ENCODE results near the gene TASOR2.

TASOR2 gene

DNA sequence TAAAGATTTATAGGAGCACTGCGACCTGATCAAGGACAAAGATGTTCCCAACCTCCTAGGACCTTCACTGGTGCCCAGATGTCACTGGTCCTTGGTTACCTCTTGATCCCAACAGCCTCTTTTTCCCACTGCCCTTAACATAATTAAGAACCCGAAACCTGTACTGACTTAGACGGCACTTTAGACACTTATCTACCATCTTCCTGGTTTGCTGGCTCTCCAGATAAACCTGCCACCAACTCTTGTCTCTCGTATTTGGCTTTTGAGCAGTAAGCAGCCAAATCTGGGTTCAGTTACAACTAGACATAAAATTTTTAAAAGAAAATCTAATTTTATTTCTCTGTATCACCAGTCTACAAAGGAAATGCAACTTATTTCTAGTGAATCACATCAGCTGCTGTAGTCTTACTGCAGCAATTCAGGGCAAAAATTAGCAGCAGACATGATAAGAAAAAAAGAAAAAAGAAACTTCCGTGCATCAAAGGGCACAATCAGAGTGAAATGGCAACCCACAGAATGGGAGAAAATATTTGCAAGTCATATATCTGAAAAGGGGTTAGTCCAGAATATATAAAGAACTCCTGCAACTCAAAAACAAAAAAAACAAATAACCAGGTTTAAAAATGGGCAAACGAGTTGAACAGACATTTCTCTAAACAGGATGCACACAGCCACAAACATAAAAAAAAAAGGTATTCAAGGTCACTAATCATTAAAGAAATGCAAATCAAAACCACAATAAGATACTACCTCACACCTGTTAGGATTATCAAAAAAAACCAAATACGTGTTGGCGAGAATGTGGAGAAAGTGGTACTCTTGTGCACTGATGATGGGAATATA lies 27.7 kb upstream of the TASOR2 start:
- DNase-seq: no peak

DNA sequence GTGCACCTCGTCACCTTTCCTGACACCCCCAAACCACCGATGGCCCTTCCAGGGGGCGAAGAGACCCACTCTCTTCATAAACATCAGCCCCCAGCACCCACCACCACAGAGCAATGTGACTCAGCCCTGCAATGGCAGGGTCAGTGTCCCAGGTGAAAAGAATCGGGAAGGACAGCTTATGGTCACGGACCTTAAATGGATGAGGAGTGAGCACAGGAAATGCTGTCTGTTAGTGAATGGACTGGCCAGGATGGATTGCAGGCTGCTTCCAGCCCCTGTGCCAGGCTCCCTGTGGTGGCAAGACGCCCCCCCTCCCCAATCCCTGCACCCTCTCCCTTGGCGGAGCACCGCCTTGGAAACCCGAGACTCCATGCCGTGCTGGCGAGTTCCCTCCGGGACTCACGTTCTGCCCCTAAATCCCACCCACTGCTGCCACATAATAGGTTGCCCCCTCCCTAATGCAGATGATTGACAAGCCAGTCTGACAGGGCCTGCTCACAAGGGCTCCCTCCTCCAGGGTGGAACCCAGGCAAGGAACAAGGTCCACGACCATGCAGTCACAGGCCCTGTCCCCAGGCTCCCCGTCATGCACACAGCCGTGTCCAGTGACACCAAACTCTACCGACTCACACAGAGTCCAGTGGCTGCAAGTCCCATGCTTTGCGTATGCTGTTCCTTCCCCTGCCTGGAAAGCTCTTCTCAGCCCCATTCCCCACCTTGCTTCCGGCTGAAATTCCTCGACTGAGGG lies 25.6 kb upstream of the TASOR2 start:
- DNase-seq: no peak

DNA sequence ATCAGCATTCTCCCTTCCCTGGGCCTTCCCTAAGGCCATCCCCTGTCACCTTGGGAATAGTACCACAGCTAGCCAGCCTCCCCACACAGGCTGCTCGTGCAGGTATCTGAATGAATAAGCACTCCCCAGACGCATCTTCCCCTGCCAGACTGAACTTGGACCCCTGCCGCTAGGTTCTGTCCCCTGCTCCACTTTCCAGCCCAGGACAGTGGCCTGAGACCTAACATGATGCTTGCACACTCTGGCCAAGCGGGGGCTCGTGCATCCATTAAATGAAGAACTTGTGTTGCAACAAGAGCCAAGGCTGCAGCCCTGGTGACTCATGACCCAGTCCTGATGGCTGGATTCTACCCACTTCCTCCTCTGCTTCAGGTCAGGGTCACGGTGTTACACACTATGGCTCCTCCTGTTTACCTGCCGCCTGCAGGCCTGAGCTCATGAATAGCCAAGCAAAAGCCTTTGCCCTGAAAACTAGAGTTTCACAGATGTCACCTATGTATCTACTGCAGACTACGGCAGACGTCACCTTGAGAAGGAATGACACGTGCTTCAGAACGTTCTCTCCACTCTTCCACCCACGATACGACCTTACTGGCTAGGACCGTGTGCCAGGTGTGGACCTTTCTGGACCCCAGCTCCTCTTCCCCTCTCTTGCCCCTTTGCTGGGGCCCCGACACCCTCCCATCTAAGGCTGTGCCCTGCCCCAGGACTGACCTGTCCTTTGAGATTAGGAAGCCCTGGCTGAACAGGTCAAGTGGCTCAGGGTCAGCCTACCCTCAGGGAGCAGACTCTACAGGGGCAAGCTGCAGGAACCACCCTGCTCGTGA lies 24.7 kb upstream of the TASOR2 start:
- no peak for DNase-seq

DNA sequence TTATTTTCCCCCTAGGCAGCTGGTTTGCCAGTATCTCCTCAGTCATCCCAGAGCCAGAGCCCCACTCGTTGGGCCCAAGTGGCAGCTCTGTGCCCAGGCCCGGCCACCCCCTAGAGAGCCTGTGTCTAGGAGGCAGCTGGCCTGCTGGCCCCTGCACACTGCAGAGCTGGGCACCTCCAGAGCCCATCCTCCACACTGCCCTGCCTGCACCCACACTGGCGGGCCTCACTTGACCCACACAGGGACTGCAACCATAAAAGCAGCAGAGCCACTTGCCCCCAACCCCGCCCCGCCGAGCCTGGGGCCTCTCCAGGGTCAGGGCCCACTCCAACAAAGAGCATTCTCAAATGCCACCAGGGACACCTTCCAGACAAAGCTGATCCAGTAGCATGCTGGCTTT lies 23.6 kb upstream of the TASOR2 start:
- DNase-seq: no peak

DNA sequence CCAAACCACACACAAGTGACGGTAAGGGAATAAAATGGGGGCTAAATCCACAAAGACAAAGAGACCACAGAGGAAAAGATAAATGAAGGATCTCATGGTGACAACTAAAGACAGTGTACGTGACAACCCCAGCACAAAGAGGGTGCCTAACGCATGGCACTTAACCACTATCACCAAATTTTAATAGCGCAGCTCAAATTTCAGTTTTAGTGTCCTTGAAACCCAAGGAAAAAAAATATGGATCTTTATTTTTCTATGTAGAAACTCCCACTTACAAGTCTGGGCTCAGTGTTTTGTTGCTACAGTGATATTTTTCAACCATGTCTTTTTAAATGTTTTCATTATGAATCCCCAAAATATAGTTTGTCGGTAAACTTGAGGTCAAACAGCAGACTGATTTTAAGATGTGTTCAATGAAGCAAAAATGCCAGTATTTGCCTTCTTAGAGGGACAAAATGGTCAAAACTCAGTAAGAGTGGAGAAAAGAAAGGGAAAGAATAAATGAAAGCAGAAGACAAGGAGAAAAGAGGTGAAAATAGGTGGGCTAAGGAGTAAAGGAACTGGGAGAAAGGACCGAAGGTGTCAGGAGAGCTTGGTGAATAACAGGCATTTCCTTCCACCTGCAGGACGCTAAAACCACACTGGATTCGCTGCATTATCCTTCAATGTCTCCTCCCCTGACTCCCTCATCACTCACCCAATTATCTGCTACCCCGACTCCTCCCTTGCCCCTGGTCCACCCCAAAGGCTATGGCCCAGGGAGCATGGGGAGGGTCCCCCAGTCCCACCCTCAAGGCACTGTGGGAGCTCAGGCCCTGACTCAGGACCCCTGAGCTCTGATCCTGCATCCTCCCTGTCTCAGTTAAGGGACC lies 21.7 kb upstream of the TASOR2 start:
- DNase-seq: no peak

DNA sequence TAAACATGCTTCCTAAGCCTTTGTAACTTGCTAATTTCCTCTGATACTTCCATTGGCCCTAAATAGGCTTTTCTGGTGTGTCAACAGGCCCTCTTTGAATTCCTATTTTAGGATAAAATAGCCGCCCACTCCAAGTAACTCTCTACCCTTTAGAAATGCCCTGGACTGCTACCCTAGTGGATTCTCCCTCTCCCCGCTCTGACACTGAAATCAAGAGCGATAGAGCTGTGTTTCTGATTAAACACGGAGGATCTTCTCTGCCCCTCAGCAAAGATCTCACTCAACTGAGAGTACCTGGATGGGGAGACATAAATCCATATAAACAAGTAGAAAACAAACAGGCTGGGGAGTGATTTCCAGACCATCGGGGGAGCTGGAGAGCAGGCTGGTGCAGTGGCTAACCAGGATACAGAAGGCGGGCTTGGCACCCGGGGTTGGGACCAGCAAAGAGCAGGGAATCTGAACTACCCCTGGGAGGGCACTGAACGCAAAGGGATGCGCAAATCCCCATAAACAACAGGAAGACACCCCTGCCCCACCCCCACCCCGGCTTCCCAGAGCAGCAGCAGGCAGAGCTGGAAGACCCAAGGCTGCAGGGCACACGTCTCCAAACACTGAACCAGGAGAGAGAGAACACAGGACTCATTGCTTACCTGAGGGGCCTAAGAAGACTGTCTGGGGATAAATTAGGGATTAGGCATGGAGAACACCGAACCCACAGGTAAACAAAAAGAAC lies 20.8 kb upstream of the TASOR2 start:
- DNase-seq: no peak

DNA sequence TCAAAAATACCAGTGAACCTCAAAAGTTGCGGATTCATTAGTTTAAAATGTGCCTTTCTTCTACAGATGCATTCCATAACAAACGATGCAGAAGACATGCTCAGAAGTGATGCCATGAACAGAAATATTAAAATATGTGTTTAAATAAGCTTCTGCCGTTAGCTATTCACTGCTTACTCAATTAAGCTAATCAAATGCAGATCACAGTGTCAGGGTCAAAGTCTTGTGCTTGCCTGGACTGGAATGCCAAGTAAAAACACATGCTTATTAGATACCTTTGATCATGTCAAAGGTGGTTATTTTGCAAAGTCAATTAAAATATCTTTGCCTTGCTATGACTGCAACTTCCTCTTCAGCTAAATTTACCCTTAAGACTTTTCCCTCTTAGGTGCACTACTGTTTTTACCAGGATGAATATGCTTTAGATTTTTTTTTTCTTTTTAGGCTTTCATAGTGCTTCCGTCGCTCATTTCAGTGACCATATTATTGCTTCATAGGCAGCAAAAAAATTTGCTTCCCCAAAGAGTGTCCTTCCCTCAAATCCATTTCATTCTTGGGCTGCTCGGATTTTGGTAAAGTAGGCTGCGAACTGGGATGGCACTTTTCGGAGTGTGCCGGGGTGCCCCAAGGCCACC lies 19.1 kb upstream of the TASOR2 start:
- DNase-seq: no peak

DNA sequence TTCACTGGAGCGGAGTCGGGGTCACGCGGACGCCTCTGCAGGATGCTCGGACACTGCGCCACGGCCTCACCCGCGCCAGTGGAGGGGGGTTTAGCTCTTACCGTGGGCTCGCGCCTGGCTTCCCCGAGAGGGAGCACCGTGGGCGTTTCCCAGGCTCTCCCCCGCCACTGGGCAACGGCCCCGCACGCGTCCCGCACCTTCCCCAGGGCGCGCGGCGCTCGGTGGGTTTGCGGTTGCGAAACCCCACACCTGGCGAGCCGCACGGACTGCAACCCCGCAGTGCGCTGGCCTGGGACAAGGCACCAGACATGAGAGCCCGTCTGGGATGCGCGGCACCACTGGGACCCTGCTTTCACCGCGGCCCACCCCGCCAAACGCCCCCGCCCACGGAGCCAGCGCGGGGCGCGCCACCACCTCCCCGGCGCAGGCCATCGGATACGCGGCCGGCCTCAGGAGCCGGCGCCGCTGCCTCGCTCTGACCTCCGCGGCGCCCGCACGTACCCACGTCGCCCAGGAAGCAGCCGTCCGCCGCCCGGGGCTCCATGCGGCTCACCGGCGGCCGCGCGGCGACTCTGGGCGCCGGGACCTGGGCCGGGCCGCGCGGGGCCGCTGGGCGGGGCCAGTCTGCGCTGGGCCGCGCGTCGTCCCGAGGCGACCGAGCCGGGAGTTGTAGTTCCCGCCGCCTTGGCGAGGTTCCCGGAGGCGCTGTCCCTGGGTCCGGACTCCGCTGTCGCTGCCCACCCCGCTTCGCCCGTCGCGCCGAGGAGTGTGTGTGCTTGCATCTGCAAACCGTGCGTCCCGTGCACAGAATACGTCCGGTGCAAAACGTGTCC lies 18.4 kb upstream of the TASOR2 start, which contains the start of gene ASB13:
Gene ASB13 (minus strand): TSS at position 588 of the 833 bp plus-strand sequence. CDS start 44 bp downstream, at position 544.
- DNase-seq: peak; percentile 55

DNA sequence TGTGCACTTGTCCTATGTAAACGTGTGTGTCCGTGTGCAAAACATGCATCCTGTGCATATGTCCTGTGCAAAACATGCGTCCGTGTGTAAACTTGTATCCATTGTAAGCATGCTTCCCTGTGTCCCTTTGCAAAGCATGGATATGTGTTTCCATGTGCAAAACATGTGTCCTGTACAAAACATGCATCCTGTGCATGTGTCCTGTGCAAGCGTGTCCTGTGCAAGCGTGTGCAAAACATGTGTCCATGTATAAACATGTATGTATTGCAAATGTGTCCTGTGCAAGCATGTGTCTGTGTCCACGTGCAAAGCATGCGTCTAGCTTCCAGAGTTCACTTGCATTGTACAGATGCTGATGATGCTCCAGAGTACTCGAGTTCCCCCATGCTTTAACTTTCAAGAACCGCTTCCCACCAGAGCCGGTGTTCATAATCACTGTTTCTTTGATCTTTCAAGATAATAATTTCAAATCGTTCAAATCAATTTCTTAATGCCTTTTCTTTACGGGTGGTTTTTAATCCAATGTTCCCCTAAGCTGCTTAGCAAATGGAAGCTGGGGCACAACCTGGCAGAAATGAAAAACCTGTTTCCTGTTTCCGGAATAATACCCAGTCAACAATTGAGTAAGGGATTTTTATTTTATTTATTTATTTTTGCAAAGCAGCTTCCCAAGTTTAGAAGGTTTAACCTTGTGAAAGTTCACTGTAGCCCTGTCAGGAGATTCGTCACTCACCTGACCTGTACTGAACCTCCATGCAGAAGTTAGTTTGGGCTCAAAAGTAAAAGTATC lies 17.6 kb upstream of the TASOR2 start:
- DNase-seq: no peak

DNA sequence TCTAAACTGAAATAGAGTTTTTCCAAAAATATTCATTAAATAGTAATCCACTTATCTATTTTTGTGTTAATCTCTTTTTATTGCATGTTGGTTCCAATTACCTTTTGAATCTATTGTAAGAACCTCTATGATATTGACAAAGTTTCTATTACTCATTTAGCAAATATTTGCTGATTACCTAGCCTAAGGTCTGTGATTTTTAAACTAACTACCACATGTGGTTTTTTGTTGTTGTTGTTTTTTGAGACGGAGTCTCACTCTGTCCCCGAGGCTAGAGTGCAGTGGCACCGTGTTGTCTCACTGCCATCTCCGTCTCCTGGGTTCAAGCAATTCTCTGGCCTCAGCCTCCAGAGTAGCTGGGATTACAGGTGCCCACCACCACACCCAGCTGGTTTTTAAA lies 16.2 kb upstream of the TASOR2 start:
- no peak for DNase-seq

DNA sequence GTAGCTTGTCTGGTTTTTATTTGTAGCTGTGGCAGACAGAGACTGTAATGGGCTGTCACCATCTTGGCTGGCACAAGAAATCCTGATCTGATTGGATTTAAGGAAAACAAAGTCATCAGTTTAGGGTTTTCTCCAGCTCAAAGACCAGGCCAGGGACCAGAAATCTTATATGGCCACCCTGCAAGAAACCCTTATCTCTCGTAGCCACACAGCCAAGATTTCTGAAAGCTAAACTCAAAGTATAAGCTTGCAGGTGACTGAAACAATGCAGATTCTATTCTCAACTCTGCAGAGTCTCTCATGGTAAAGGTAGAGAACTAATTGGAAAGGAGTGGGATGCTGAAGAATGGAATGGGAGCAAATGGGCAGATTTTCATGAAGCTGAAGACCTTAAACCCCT lies 15.0 kb upstream of the TASOR2 start:
- DNase-seq: no peak

DNA sequence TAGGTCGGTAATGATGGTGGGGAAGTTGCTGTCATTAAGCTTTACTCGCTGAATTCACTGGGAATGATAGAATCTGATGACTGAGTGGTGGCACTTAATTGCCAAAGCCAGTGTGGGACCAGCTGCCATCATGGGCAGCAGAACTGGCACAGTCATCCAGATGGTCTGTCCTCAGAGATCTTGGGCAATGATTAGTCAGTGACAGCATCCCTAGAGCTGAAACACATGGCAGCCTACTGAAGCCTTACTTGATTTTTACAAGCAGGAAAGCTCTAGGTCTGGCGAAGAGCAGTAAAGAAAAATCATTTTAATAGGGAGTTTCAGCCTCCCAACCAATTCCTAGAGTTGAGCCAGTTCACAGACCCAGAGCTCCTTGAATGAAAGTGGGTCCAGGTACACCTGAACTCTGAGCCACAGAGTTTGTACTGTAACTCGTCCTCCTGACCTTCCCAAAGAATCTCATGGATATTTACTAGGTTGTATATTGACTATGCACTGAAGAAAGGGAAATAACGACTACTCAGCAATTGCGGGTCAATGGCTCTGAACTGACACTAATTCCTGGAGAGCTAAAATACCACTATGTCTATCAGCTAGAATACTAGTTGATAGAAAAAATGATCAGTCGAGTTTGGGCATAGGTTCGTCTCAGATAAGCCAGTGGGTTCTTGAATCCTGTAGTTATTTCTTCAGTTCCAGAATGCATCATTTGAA lies 13.8 kb upstream of the TASOR2 start:
- no peak for DNase-seq

DNA sequence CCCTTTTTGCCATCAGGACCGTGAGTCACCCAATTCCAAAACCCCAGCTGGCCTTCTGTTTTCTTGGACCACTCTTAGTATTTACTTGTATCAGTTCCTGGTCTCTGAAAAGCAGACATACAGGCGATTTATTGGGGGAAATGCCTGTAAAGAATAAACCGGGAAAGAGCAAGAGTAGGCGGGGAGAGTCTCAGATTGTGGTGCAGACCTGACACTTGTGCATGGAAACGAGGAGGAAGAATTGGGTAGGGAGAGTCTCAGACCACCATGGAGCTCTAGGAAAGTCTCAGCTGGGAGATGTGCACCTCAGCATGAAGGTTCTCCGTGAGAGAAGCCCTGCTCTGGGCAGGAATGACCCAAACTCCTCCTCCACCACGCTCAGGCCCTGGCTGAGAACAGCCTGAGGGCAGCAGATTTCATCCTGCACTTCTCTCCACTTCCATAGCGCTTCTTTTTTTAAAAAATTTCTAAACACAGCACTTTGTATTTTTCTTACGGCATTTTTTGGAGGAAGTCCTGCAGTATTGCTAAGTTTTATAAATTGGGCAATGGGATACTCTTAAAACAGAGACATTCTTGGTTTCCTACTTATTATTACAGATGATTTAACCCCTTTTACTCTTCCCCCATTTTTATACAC lies 6.1 kb upstream of the TASOR2 start:
- no peak for DNase-seq

DNA sequence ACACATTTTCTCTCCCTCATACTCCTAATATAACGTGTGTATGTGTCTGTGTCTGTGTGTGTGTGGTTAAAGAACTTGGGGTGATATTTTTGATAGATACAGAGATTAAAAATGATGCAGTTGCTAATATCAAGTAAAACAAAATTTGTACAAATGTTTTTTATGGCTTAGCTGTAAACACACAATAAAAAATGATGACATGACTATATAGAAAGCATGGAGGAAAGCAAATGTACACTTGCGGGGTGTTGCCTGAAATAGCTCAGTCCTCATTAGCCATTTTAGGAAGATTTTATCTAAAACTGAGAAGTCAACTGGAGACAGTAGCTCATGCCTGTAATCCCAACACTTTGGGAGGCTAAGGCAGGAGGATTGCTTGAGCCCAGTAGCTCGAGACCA lies 5.6 kb upstream of the TASOR2 start:
- no peak for DNase-seq

DNA sequence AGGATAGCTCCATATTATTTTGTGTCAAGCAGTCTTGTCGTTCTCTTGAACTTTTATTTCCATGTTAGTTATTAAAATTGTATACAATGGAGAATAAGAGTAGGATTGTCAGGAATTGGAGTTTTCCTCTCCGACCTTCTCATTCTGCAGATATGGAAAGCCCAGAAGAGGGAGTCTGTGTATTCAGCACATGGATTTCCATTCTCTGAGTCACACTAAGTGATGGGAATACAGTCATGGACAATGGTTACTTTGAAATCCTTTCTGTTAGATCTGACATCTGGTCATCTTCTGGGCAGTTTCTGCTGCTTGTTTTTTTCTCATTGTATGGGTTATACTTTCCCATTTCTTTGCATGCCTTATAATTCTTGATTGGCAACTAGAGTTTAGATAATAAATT lies 5.0 kb upstream of the TASOR2 start:
- DNase-seq: no peak

DNA sequence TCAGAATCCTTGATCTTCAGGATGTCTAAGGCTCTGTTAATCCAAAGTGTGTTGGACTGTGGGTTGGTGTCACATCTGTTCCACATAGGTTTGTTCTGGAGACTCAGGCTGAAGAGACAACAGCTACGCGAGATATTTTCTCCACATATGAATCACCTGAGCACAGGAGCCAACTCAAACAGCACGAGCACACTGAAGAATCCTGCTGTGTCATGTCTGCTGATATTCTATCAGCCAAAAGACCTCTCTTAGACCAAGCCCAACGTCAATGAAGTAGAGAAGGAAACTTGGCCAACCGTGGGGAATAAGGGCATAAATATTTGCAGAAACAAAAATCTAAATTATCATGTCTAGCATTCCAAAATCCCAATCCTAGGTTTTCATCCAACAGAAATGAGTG lies 2.7 kb upstream of the TASOR2 start:
- DNase-seq: no peak

DNA sequence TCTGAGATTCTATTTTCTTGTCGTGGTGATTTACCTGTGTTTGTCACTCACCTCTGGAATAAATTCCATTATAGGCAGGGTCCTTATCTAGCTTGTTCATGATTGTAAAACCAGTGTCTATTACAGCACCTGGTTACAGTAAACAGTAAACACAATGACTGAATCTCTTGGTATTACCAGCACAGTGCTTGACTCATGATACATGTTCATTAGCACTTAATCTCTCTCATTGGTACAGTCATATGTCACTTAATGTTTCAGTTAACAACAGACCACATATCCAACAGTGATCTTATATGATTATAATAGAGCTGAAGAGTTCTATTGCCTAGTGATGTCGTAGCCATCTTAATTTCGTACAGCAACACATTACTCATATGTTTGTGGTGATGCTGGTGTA lies 1.6 kb upstream of the TASOR2 start:
- DNase-seq: no peak
